ENCODE measurements around the gene GNB4.

The GNB4 gene

GRCh38 chr3:179436517-179436916, 14.8 kb downstream of the GNB4 start:
- DNase-seq (ENCODE audit: low read depth in 2 of 2), result no peak

GRCh38 chr3:179432451-179432850, 18.8 kb downstream of the GNB4 start:
- no peak for DNase-seq (ENCODE audit: low read depth in 2 of 2)

- no peak for DNase-seq (ENCODE audit: low read depth in 2 of 2)
Observed at GRCh38 chr3:179432021-179432420, 19.2 kb downstream of the GNB4 start.

- no peak for DNase-seq (ENCODE audit: low read depth in 2 of 2)
Observed at GRCh38 chr3:179430277-179430870, 20.9 kb downstream of the GNB4 start.

GRCh38 chr3:179428876-179429548, 22.3 kb downstream of the GNB4 start:
- no peak for DNase-seq (ENCODE audit: low read depth in 2 of 2)

GRCh38 chr3:179425075-179425474, 26.2 kb downstream of the GNB4 start:
- no peak for DNase-seq (ENCODE audit: low read depth in 2 of 2)

- no peak for DNase-seq (ENCODE audit: low read depth in 2 of 2)
Observed at GRCh38 chr3:179421500-179421899, 29.8 kb downstream of the GNB4 start.

GRCh38 chr3:179418610-179419009, 32.7 kb downstream of the GNB4 start:
- DNase-seq (ENCODE audit: low read depth in 2 of 2), result no peak

GRCh38 chr3:179416681-179417080, 34.6 kb downstream of the GNB4 start:
- DNase-seq (ENCODE audit: low read depth in 2 of 2), result no peak

GRCh38 chr3:179415377-179415776, 35.9 kb downstream of the GNB4 start:
- no peak for DNase-seq (ENCODE audit: low read depth in 2 of 2)

GRCh38 chr3:179414804-179415203, 36.5 kb downstream of the GNB4 start:
- DNase-seq (ENCODE audit: low read depth in 2 of 2), result no peak

- no peak for DNase-seq (ENCODE audit: low read depth in 2 of 2)
Observed at GRCh38 chr3:179410999-179411398, 40.3 kb downstream of the GNB4 start.

- DNase-seq (ENCODE audit: low read depth in 2 of 2), result no peak
Observed at GRCh38 chr3:179410331-179410730, 40.9 kb downstream of the GNB4 start.

- no peak for DNase-seq (ENCODE audit: low read depth in 2 of 2)
Observed at GRCh38 chr3:179404307-179404706, 47.0 kb downstream of the GNB4 start.

GRCh38 chr3:179402963-179403362, 48.3 kb downstream of the GNB4 start:
- DNase-seq (ENCODE audit: low read depth in 2 of 2), result no peak

- DNase-seq (ENCODE audit: low read depth in 2 of 2), result no peak
Observed at GRCh38 chr3:179401561-179401960, 49.7 kb downstream of the GNB4 start.

- DNase-seq (ENCODE audit: low read depth in 2 of 2), result no peak
Observed at GRCh38 chr3:179398574-179399231, 52.6 kb downstream of the GNB4 start.

- no peak for DNase-seq (ENCODE audit: low read depth in 2 of 2)
Observed at GRCh38 chr3:179391906-179392305, 59.4 kb downstream of the GNB4 start.

GRCh38 chr3:179376474-179376873, 74.8 kb downstream of the GNB4 start:
- DNase-seq (ENCODE audit: low read depth in 2 of 2), result no peak

- no peak for DNase-seq (ENCODE audit: low read depth in 2 of 2)
Observed at GRCh38 chr3:179375091-179375999, 75.9 kb downstream of the GNB4 start.

- no peak for DNase-seq (ENCODE audit: low read depth in 2 of 2)
Observed at GRCh38 chr3:179373938-179374337, 77.3 kb downstream of the GNB4 start.

GRCh38 chr3:179369621-179370020, 81.6 kb downstream of the GNB4 start:
- no peak for DNase-seq (ENCODE audit: low read depth in 2 of 2)

Data from stimulated activated CD8-positive, alpha-beta memory T cell treated with anti-CD3 and anti-CD28 coated beads, Interleukin-15, amount 100 ng/mL, for 48 hours (primary cell).